SK-N-SH (cell line): ENCODE data around the gene CLEC4E. TPM values are rescaled to one million over a fixed set of nuclear protein-coding genes. Genes with fewer than 3 reads are reported as not detected.

ENCODE experiments used
- polyA plus RNA-seq, 3 experiments: library from polyadenylated mRNA; depleted of rRNA; stranded (reverse); fragments of >200 nt; gene quantifications; 2 replicates each; pipeline ENCODE4 v1.2.3, GENCODE V29; 2012
- small RNA-seq, 7 experiments: library from RNA; depleted of rRNA; stranded (forward); fragments of <200 nt; gene quantifications; one replicate each; pipeline ENCODE3, GENCODE V24; 2012

Gene CLEC4E
- polyA plus RNA-seq, 1 of the 3 experiments (the other 2 are of a cell fraction), result not detected

Small RNAs within 50 kb of the gene (small RNA-seq; reads per million reads assigned to genes)
- 0 reads per million in 7 experiments for gene RNU6-275P

Other genes starting within 250 kb of the CLEC4E start
- gene CLEC6A, start 84.9 kb downstream of the CLEC4E start, polyA plus RNA-seq (2012; rRNA removed), result not detected in 2 replicates
- not detected in 2 replicates for gene CLEC4D, start 27.4 kb downstream of the CLEC4E start, polyA plus RNA-seq (2012; rRNA removed)
- gene AICDA, start 72.0 kb upstream of the CLEC4E start, polyA plus RNA-seq (2012; rRNA removed), result not detected in 2 replicates
- 19.1 and 34.8 TPM in 2 replicates for gene MFAP5, start 121.9 kb upstream of the CLEC4E start, polyA plus RNA-seq (2012; rRNA removed)
- 24.5 and 33.3 TPM in 2 replicates for gene RIMKLB, start 157.1 kb upstream of the CLEC4E start, polyA plus RNA-seq (2012; rRNA removed)